Tibial nerve (tissue), 4 donors: ENCODE results near the gene IRF3.
A peak's percentile ranks its signal among the peaks of the same experiment; 100 is the strongest.

ENCODE experiments used
- EP300 ChIP-seq, 2 donors: sonication (generic); formaldehyde crosslinking; IDR thresholded peaks; one replicate each; pipeline ENCODE4 v1.6.1; 2017; ENCODE audit warnings: antibody characterized with exemption in 2 of 2, mild to moderate bottlenecking in 1 of 2
- POLR2A ChIP-seq, 2 donors: fragments of 450-650 bp; IDR thresholded peaks; one replicate each; pipeline ENCODE4 v1.6.1; 2017; ENCODE audit warnings: antibody characterized with exemption in 2 of 2, mild to moderate bottlenecking in 2 of 2, moderate library complexity in 2 of 2
- TF ChIP-seq, protein P1 (sequence below), 5 experiments: fragments of 200-600 bp in 3 of 5; fragments of 450-650 bp in 2 of 5; sonication (generic) in 3 of 5; IDR thresholded peaks; one replicate each; pipeline ENCODE4 v1.5.1; 2016 to 2019; ENCODE audit warnings: antibody characterized with exemption in 5 of 5, mild to moderate bottlenecking in 3 of 5, moderate library complexity in 2 of 5

- TF ChIP-seq, protein P1, sequence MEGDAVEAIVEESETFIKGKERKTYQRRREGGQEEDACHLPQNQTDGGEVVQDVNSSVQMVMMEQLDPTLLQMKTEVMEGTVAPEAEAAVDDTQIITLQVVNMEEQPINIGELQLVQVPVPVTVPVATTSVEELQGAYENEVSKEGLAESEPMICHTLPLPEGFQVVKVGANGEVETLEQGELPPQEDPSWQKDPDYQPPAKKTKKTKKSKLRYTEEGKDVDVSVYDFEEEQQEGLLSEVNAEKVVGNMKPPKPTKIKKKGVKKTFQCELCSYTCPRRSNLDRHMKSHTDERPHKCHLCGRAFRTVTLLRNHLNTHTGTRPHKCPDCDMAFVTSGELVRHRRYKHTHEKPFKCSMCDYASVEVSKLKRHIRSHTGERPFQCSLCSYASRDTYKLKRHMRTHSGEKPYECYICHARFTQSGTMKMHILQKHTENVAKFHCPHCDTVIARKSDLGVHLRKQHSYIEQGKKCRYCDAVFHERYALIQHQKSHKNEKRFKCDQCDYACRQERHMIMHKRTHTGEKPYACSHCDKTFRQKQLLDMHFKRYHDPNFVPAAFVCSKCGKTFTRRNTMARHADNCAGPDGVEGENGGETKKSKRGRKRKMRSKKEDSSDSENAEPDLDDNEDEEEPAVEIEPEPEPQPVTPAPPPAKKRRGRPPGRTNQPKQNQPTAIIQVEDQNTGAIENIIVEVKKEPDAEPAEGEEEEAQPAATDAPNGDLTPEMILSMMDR (IDR thresholded peaks at IDR 0.05): peak in 1 of 5 experiments; percentile 34
- no peak for TF ChIP-seq POLR2A (IDR thresholded peaks at IDR 0.05)
- no peak for TF ChIP-seq EP300 (IDR thresholded peaks at IDR 0.05)
Observed at GRCh38 chr19:49676784-49677230, 11.2 kb upstream of the IRF3 start.
